ENCODE results near the gene EPM2A. TPM values are rescaled to one million over a fixed set of nuclear protein-coding genes. Genes with fewer than 3 reads are reported as not detected.
"Not testable (repeated sequence)": the region's sequence is repeated elsewhere in the genome, so short reads cannot be mapped to it uniquely, and the experiment has no call there.

EPM2A gene
- polyA plus RNA-seq, 1 donor from 2014 or later = 15.4 TPM

- Histone ChIP-seq H3K9me3 (ENCODE audit: low read length) (no peaks in the 10 kb centered on the region), H3F3A (ENCODE audit: insufficient read depth, low read length, poor library complexity, severe bottlenecking) (no peaks in the 10 kb centered on the region), H3K4me2 (ENCODE audit: low read length) (no peak overlapping the region), H3K27me3 (ENCODE audit: insufficient read depth, low read depth, low read length) (no peaks in the 10 kb centered on the region), H2AFZ (ENCODE audit: low read depth, low read length) (no peak overlapping the region), H3K4me3 (ENCODE audit: low read length) (no peak overlapping the region), H3K9me2 (ENCODE audit: insufficient read depth, low read length) (no peaks in the 10 kb centered on the region), H3K79me2 (replicated peaks; ENCODE audit: insufficient read depth, low read length) (no peaks in the 10 kb centered on the region), H3K9ac (ENCODE audit: low read length) (no peak overlapping the region), H3K27ac (ENCODE audit: low read length) (no peak overlapping the region), H4K20me1 (ENCODE audit: insufficient read depth) (no peaks in the 10 kb centered on the region), H3K36me3 (ENCODE audit: insufficient read depth, low read length) (no peaks in the 10 kb centered on the region)
- TF ChIP-seq RAD21 (conservative IDR thresholded peaks at IDR 0.05) (no peak), SMC3 (conservative IDR thresholded peaks at IDR 0.05; ENCODE audit: poor library complexity) (no peak), EZH2 (IDR thresholded peaks at IDR 0.05; ENCODE audit: borderline replicate concordance, insufficient read depth, low read length, poor library complexity, severe bottlenecking) (no peak), EP300 (conservative IDR thresholded peaks at IDR 0.05; ENCODE audit: poor library complexity, severe bottlenecking) (no peak), TAF1 (IDR thresholded peaks at IDR 0.05; ENCODE audit: low read depth) (no peak), POLR2AphosphoS5 (IDR thresholded peaks at IDR 0.05) (no peak), MXI1 (conservative IDR thresholded peaks at IDR 0.05; ENCODE audit: poor library complexity, severe bottlenecking) (no peak)
- TF ChIP-seq, protein P1, sequence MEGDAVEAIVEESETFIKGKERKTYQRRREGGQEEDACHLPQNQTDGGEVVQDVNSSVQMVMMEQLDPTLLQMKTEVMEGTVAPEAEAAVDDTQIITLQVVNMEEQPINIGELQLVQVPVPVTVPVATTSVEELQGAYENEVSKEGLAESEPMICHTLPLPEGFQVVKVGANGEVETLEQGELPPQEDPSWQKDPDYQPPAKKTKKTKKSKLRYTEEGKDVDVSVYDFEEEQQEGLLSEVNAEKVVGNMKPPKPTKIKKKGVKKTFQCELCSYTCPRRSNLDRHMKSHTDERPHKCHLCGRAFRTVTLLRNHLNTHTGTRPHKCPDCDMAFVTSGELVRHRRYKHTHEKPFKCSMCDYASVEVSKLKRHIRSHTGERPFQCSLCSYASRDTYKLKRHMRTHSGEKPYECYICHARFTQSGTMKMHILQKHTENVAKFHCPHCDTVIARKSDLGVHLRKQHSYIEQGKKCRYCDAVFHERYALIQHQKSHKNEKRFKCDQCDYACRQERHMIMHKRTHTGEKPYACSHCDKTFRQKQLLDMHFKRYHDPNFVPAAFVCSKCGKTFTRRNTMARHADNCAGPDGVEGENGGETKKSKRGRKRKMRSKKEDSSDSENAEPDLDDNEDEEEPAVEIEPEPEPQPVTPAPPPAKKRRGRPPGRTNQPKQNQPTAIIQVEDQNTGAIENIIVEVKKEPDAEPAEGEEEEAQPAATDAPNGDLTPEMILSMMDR (IDR thresholded peaks at IDR 0.05; ENCODE audit: poor library complexity, severe bottlenecking) = no peak
- TF ChIP-seq, protein P2, sequence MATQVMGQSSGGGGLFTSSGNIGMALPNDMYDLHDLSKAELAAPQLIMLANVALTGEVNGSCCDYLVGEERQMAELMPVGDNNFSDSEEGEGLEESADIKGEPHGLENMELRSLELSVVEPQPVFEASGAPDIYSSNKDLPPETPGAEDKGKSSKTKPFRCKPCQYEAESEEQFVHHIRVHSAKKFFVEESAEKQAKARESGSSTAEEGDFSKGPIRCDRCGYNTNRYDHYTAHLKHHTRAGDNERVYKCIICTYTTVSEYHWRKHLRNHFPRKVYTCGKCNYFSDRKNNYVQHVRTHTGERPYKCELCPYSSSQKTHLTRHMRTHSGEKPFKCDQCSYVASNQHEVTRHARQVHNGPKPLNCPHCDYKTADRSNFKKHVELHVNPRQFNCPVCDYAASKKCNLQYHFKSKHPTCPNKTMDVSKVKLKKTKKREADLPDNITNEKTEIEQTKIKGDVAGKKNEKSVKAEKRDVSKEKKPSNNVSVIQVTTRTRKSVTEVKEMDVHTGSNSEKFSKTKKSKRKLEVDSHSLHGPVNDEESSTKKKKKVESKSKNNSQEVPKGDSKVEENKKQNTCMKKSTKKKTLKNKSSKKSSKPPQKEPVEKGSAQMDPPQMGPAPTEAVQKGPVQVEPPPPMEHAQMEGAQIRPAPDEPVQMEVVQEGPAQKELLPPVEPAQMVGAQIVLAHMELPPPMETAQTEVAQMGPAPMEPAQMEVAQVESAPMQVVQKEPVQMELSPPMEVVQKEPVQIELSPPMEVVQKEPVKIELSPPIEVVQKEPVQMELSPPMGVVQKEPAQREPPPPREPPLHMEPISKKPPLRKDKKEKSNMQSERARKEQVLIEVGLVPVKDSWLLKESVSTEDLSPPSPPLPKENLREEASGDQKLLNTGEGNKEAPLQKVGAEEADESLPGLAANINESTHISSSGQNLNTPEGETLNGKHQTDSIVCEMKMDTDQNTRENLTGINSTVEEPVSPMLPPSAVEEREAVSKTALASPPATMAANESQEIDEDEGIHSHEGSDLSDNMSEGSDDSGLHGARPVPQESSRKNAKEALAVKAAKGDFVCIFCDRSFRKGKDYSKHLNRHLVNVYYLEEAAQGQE (IDR thresholded peaks at IDR 0.05; ENCODE audit: borderline replicate concordance) = no peak
Measured at GRCh38 chr6:145744619-145745018, 9.3 kb upstream of the EPM2A start.

DNA sequence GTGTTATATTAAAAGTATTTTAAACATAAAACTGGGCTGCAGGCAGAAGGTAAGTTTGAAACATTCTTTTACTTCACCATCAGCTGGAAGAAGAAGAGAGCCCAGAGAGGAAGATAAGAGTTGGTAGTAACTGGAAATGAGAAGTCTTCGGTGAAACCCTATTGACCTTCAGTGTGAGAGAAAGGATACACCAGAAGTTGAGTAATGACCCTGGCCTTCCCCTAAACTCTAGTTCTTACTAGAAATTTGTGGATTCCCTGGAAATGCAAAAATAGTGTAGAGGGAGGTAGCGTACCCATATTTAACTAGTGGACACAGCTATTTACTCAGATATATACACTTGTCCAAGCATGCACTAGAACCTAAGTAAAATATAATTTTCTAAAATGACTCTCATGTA, 8.0 kb upstream of the EPM2A start:
- Histone ChIP-seq H3K9ac (ENCODE audit: low read length) (no peak overlapping the region), H3K27me3 (ENCODE audit: insufficient read depth, low read depth, low read length) (no peaks in the 10 kb centered on the region), H3K4me2 (ENCODE audit: low read length) (no peak overlapping the region), H3F3A (ENCODE audit: insufficient read depth, low read length, poor library complexity, severe bottlenecking) (no peaks in the 10 kb centered on the region), H3K9me3 (ENCODE audit: low read length) (no peaks in the 10 kb centered on the region), H3K27ac (ENCODE audit: low read length) (no peak overlapping the region), H4K20me1 (ENCODE audit: insufficient read depth) (no peaks in the 10 kb centered on the region), H3K79me2 (replicated peaks; ENCODE audit: insufficient read depth, low read length) (no peaks in the 10 kb centered on the region), H2AFZ (ENCODE audit: low read depth, low read length) (no peak overlapping the region), H3K9me2 (ENCODE audit: insufficient read depth, low read length) (no peaks in the 10 kb centered on the region), H3K4me3 (ENCODE audit: low read length) (no peak overlapping the region), H3K36me3 (ENCODE audit: insufficient read depth, low read length) (no peaks in the 10 kb centered on the region)
- no peak for TF ChIP-seq TAF1 (IDR thresholded peaks at IDR 0.05; ENCODE audit: low read depth)
- TF ChIP-seq, protein P1 (IDR thresholded peaks at IDR 0.05; ENCODE audit: poor library complexity, severe bottlenecking) = no peak
- no peak for TF ChIP-seq RAD21 (conservative IDR thresholded peaks at IDR 0.05)
- TF ChIP-seq EZH2 (IDR thresholded peaks at IDR 0.05; ENCODE audit: borderline replicate concordance, insufficient read depth, low read length, poor library complexity, severe bottlenecking) = no peak
- TF ChIP-seq, protein P2 (IDR thresholded peaks at IDR 0.05; ENCODE audit: borderline replicate concordance) = no peak
- TF ChIP-seq EP300 (conservative IDR thresholded peaks at IDR 0.05; ENCODE audit: poor library complexity, severe bottlenecking) = no peak

GRCh38 chr6:145742472-145742871, 7.2 kb upstream of the EPM2A start:
- not testable (repeated sequence) for H3K9me2 ChIP-seq (ENCODE audit: insufficient read depth, low read length); H3K36me3 ChIP-seq (ENCODE audit: insufficient read depth, low read length); H3F3A ChIP-seq (ENCODE audit: insufficient read depth, low read length, poor library complexity, severe bottlenecking); H3K27me3 ChIP-seq (ENCODE audit: insufficient read depth, low read depth, low read length); H2AFZ ChIP-seq (ENCODE audit: low read depth, low read length); H3K27ac ChIP-seq (ENCODE audit: low read length); H3K9me3 ChIP-seq (ENCODE audit: low read length); H4K20me1 ChIP-seq (ENCODE audit: insufficient read depth); H3K79me2 ChIP-seq (replicated peaks; ENCODE audit: insufficient read depth, low read length); H3K4me3 ChIP-seq (ENCODE audit: low read length); H3K4me2 ChIP-seq (ENCODE audit: low read length); H3K9ac ChIP-seq (ENCODE audit: low read length)
